MCF 10A (cell line): ENCODE measurements around the gene TIAM2. TPM values are rescaled to one million over a fixed set of nuclear protein-coding genes. Genes with fewer than 3 reads are reported as not detected.

Experiments
- BruUV-seq: library from RNA; stranded (reverse); fragments of 400-500 nt; replicated peaks from 2 replicates; lab custom pipeline; 2021; lab: Mats Ljungman, UMichigan
- CTCF ChIA-PET: fragments of 300-600 bp; sonication (Branson Sonifier 250); formaldehyde crosslinking; extraction: SDS; loops from one replicate; lab custom pipeline; 2021; ENCODE audit warnings: antibody characterized with exemption, inconsistent platforms; lab: Yijun Ruan, JAX
- POLR2A ChIA-PET: fragments of 300-600, 350-650 bp; sonication (Branson Sonifier 250); formaldehyde crosslinking; extraction: SDS; loops from one replicate; lab custom pipeline; 2020; ENCODE audit warnings: antibody characterized with exemption, inconsistent platforms; lab: Yijun Ruan, JAX
- DNase-seq: peaks from one replicate; pipeline ENCODE4 v3.0.0-alpha.2; 2018; ENCODE audit not compliant: unreplicated experiment
- H3K27ac Mint-ChIP-seq: one replicate; pipeline ENCODE4 v1.8.0; 2022; ENCODE audit warnings: mild to moderate bottlenecking, low read depth, mixed read lengths; ENCODE audit not compliant: unreplicated experiment
- H3K27me3 Mint-ChIP-seq: one replicate; pipeline ENCODE4 v1.8.0; 2022; ENCODE audit warnings: mixed read lengths; ENCODE audit not compliant: insufficient read depth, unreplicated experiment
- H3K36me3 Mint-ChIP-seq: one replicate; pipeline ENCODE4 v1.8.0; 2022; ENCODE audit warnings: mild to moderate bottlenecking, moderate library complexity, mixed read lengths; ENCODE audit not compliant: insufficient read depth, unreplicated experiment
- H3K4me1 Mint-ChIP-seq: one replicate; pipeline ENCODE4 v1.8.0; 2022; ENCODE audit warnings: mixed read lengths; ENCODE audit not compliant: insufficient read depth, unreplicated experiment
- H3K4me3 Mint-ChIP-seq: one replicate; pipeline ENCODE4 v1.8.0; 2022; ENCODE audit warnings: mild to moderate bottlenecking, moderate library complexity, mixed read lengths; ENCODE audit not compliant: unreplicated experiment
- H3K9me3 Mint-ChIP-seq: one replicate; pipeline ENCODE4 v1.8.0; 2022; ENCODE audit warnings: mixed read lengths; ENCODE audit not compliant: unreplicated experiment
- CTCF ChIP-seq: fragments of 200-600 bp; IDR thresholded peaks from one replicate; pipeline ENCODE4 v1.8.0; 2022; ENCODE audit warnings: antibody characterized with exemption, mild to moderate bottlenecking; ENCODE audit not compliant: unreplicated experiment
- intact Hi-C: fragments of 100-400 bp; cut with micrococcal nuclease; formaldehyde crosslinking; loops from 2 replicates; pipeline ENCODE4 v1.14.1; 2022
- total RNA-seq: library from RNA; stranded (reverse); gene quantifications from 2 replicates; pipeline ENCODE4 v1.2.3, GENCODE V29; 2022

TIAM2 gene
- total RNA-seq, 1 experiment from 2014 or later, result 3.1 TPM

GRCh38 chr6:154996016-154996590, 988 bp downstream of the TIAM2 start:
- Mint-ChIP-seq H3K27me3 (no peaks in the 10 kb centered on the region), H3K9me3 (no peaks in the 10 kb centered on the region), H3K36me3 (no peaks in the 10 kb centered on the region), H3K27ac (no peak overlapping the region), H3K4me3 (no peak overlapping the region), H3K4me1 (peaks cover 9% of the 10 kb centered on the region)
- intact Hi-C loops, result no loop called here
- CTCF ChIA-PET, result no interaction called here
- DNase-seq, result no peak
- BruUV-seq, result no TSS peak
- POLR2A ChIA-PET, result no interaction called here
- TF ChIP-seq CTCF, result no peak

- intact Hi-C loops, result no loop called here
- no TSS peak for BruUV-seq
- Mint-ChIP-seq H3K27me3 (no peaks in the 10 kb centered on the region), H3K4me3 (no peak overlapping the region), H3K4me1 (peaks cover 6% of the 10 kb centered on the region), H3K36me3 (no peaks in the 10 kb centered on the region), H3K27ac (no peak overlapping the region), H3K9me3 (no peaks in the 10 kb centered on the region)
- no peak for DNase-seq
- POLR2A ChIA-PET, result no interaction called here
- CTCF ChIA-PET, result no interaction called here
- no peak for TF ChIP-seq CTCF
Observed at GRCh38 chr6:154996841-154997311, 1.8 kb downstream of the TIAM2 start.

GRCh38 chr6:154998855-154999254, 3.7 kb downstream of the TIAM2 start:
- H3K4me1 Mint-ChIP-seq, result no peaks in the 10 kb centered on the region
- H3K4me3 Mint-ChIP-seq, result no peak overlapping the region
- no peak overlapping the region for H3K27ac Mint-ChIP-seq
- BruUV-seq, result no TSS peak
- CTCF ChIA-PET, result no interaction called here
- H3K36me3 Mint-ChIP-seq, result no peaks in the 10 kb centered on the region
- DNase-seq, result no peak
- TF ChIP-seq CTCF, result no peak
- no peaks in the 10 kb centered on the region for H3K27me3 Mint-ChIP-seq
- POLR2A ChIA-PET, result no interaction called here
- H3K9me3 Mint-ChIP-seq, result no peaks in the 10 kb centered on the region
- intact Hi-C loops, result no loop called here

- no TSS peak for BruUV-seq
Observed at GRCh38 chr6:155001482-155001881, 6.4 kb downstream of the TIAM2 start.

More at GRCh38 chr6:155001482-155001881, 6.4 kb downstream of the TIAM2 start:
- Mint-ChIP-seq H3K36me3 (no peaks in the 10 kb centered on the region), H3K4me3 (no peak overlapping the region), H3K4me1 (no peaks in the 10 kb centered on the region), H3K9me3 (no peaks in the 10 kb centered on the region), H3K27ac (no peak overlapping the region), H3K27me3 (no peaks in the 10 kb centered on the region)
- peak; percentile 37 for DNase-seq
- intact Hi-C loops, result no loop called here
- CTCF ChIA-PET, result interaction anchor here (0.5 to 1.2 kb wide), 2 partner anchors 10 to 62 kb away, joined by 3 read pairs; no protein-coding TSS in a partner anchor
- TF ChIP-seq CTCF, result no peak
- POLR2A ChIA-PET, result no interaction called here
